GM06990 (cell line): ENCODE measurements around the gene KRT80.

Experiments used
- DNase-seq: peaks from one replicate; pipeline ENCODE4 v3.0.0-alpha.2; 2011; ENCODE audit not compliant: insufficient read length; ENCODE audit errors: extremely low read depth
- H3K27me3 ChIP-seq: replicated peaks from 2 replicates; pipeline ENCODE4 v1.6.0; 2011; ENCODE audit warnings: low read length; ENCODE audit not compliant: control insufficient read depth, insufficient read depth
- H3K36me3 ChIP-seq: 2 replicates; pipeline ENCODE4 v1.5.1; 2011; ENCODE audit warnings: low read length; ENCODE audit not compliant: control insufficient read depth, insufficient read depth
- H3K4me3 ChIP-seq: replicated peaks from 2 replicates; pipeline ENCODE4 v1.5.1; 2011; ENCODE audit warnings: low read depth, mild to moderate bottlenecking, control low read depth, low read length
- TF ChIP-seq, protein P1 (sequence below): IDR thresholded peaks from 2 replicates; pipeline ENCODE4 v1.5.1; 2011; ENCODE audit warnings: low read length, control low read depth, mild to moderate bottlenecking, inconsistent platforms; ENCODE audit not compliant: insufficient read depth, poor library complexity, severe bottlenecking

KRT80 gene

GRCh38 chr12:52221912-52222457 is 30.2 kb upstream of the KRT80 start:
- TF ChIP-seq, protein P1, sequence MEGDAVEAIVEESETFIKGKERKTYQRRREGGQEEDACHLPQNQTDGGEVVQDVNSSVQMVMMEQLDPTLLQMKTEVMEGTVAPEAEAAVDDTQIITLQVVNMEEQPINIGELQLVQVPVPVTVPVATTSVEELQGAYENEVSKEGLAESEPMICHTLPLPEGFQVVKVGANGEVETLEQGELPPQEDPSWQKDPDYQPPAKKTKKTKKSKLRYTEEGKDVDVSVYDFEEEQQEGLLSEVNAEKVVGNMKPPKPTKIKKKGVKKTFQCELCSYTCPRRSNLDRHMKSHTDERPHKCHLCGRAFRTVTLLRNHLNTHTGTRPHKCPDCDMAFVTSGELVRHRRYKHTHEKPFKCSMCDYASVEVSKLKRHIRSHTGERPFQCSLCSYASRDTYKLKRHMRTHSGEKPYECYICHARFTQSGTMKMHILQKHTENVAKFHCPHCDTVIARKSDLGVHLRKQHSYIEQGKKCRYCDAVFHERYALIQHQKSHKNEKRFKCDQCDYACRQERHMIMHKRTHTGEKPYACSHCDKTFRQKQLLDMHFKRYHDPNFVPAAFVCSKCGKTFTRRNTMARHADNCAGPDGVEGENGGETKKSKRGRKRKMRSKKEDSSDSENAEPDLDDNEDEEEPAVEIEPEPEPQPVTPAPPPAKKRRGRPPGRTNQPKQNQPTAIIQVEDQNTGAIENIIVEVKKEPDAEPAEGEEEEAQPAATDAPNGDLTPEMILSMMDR, result peak; percentile 73
- DNase-seq, result peak; percentile 33
- H3K4me3 ChIP-seq, result no peak overlapping the region
- no peaks in the 10 kb centered on the region for H3K36me3 ChIP-seq
- no peaks in the 10 kb centered on the region for H3K27me3 ChIP-seq

DNA sequence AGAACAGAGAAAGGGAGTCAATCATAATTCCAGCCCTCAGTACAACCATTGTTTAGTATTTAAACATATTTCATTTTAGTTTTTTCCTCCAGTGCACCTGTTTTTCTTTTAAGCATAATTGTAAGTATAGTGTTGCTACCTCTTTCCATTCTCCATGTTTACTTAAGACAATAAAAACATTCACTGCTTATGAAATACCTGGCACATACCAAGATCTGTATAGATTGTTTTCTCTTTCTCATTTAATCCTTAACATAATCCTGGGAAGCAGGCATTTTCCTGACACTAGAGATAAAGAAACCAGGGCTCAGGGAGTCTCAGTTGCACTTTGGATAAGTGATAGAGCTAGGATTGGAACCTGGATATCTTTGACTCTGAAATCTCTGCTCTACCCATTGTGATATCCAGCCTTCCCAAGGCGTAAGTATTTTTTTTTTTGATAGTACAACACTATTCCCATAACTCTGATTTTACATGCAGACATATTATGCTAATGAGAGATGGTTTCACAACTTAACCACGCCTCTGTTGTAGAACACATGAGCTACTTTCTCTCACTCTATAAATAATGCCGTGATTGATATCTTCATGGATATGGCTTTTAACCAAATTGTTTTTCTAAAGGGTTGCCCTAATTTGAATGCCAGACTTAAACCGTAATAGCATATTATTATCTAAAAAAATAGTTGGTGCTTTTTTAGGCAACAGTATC is 29.4 kb upstream of the KRT80 start:
- DNase-seq, result no peak
- H3K36me3 ChIP-seq, result no peaks in the 10 kb centered on the region
- H3K27me3 ChIP-seq, result no peaks in the 10 kb centered on the region
- H3K4me3 ChIP-seq, result no peak overlapping the region
- TF ChIP-seq, protein P1, result no peak

DNA sequence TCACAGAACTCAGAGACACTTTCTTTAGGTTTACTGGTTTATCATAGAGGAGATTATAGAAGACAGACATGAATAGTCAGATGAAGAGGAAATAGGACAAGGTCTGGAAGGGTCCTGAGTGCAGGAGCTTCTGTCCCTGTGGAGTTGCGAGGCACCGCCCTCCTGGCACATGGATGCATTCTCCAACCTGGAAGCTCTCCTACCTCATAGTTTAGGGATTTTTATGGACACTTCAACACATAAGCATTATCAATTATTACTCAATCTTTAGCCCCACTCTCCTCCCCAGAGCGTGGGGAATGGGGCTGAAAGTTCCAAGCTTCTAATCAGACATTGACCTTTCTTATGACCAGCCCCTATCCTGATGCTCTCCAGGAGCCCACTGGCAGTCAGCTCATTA is 28.7 kb upstream of the KRT80 start:
- no peaks in the 10 kb centered on the region for H3K36me3 ChIP-seq
- DNase-seq, result no peak

DNA sequence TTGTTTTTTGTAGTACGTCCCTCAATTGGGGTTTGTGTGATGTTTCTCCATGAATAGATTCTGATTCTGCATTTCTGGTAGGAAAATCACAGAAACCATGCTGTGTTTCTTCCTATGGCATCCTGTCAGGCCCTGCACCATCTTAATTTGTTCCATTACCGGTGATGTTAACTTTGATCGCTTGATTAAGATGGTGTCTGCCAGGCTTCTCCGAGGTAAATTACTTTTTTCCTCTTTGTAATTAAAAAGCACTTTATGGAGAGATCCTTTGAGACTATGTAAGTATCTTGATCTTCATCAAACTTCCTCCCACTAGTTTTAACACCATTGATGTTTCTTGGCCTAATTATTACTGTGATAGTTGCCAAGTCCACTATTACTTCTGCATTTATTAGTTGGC is 26.2 kb upstream of the KRT80 start:
- Histone ChIP-seq H3K27me3 (no peaks in the 10 kb centered on the region), H3K4me3 (no peak overlapping the region), H3K36me3 (no peaks in the 10 kb centered on the region)
- no peak for DNase-seq
- TF ChIP-seq, protein P1, result no peak

More for the DNA sequence above, 28.7 kb upstream of the KRT80 start:
- no peaks in the 10 kb centered on the region for H3K27me3 ChIP-seq
- TF ChIP-seq, protein P1, result no peak
- no peak overlapping the region for H3K4me3 ChIP-seq

DNA sequence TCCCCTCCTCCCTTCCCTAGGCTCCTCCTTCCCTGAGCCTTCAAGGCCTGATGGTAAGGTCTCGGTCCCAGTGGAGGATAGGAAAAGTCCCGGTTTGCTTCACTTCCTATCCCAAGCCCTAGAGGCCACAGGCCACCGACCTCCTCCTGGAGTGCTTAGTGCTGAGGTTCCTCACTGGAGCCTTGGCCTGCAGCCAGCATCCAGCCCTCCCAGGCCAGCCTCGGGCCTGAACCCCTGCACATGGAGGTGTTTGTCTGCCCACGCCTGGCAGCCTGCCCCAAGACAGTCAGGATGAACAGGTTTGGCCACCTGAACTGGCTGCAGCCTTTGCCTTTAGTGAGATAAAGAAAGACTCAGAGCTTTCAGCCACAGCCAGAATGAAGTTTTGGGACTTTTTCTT is 25.4 kb upstream of the KRT80 start:
- no peak overlapping the region for H3K4me3 ChIP-seq
- H3K27me3 ChIP-seq, result no peaks in the 10 kb centered on the region
- DNase-seq, result no peak
- TF ChIP-seq, protein P1, result no peak
- H3K36me3 ChIP-seq, result no peaks in the 10 kb centered on the region

- TF ChIP-seq, protein P1, result no peak
- Histone ChIP-seq H3K36me3 (no peaks in the 10 kb centered on the region), H3K4me3 (no peak overlapping the region), H3K27me3 (no peaks in the 10 kb centered on the region)
- no peak for DNase-seq
Measured at GRCh38 chr12:52216807-52217206, 25.0 kb upstream of the KRT80 start.
